ENCODE results near the gene LRRIQ3. TPM values are rescaled to one million over a fixed set of nuclear protein-coding genes. Genes with fewer than 3 reads are reported as not detected.

The LRRIQ3 gene
- total and polyA plus RNA-seq, 9 of the 15 experiments (the other 6 are each of a cell fraction or from before 2014, with no cell fraction given), result 0.27 to 2.8 (median 1.7) TPM

DNA sequence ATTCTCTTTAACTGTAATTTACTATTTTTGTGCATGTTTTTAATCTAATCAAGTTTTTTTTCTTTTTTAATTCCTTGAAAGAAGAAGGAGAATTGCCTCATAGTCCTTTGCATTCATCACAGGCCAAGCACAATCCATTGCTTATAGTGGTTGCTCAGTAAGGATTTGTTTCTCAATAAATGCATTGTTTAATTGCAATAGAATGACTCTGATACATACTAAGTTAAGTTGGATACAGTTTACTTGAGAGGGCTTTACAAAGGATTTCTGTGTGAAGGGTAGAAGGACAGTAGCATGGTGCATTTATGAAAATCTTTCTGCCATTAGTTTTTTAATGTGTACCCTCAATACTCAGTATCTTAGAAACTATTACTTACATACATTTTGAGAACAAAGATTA lies 186.2 kb downstream of the LRRIQ3 start:
- Histone ChIP-seq H3K9me1 (ENCODE audit: control insufficient read depth, insufficient read depth, low read length) (no peaks in the 10 kb centered on the region), H3K4me3 (no peak overlapping the region), H3K27ac (ENCODE audit: extremely low read depth, low read depth, low read length) (no peak overlapping the region), H4K20me1 (replicated peaks; ENCODE audit: control insufficient read depth, insufficient read depth, low read length) (no peaks in the 10 kb centered on the region), H3K9me3 (replicated peaks; ENCODE audit: control insufficient read depth, insufficient read depth, low read depth, low read length) (no peaks in the 10 kb centered on the region), H3K79me2 (ENCODE audit: control insufficient read depth, insufficient read depth, low read length) (no peaks in the 10 kb centered on the region), H3K4me1 (replicated peaks in 1 of 2; ENCODE audit: control insufficient read depth in 2 of 2, insufficient read depth in 2 of 2, low read length in 2 of 2) (no peaks in the 10 kb centered on the region), H2AFZ (ENCODE audit: low read depth, low read length) (no peak overlapping the region), H3K36me3 (ENCODE audit: control insufficient read depth, insufficient read depth, low read length) (no peaks in the 10 kb centered on the region), H3K9ac (ENCODE audit: insufficient read depth in 1 of 2, low read depth in 2 of 2, low read length in 2 of 2) (no peak overlapping the region), H3K4me2 (ENCODE audit: insufficient read depth, low read length) (no peak overlapping the region), H3K27me3 (ENCODE audit: control insufficient read depth in 2 of 2, insufficient read depth in 2 of 2, low read length in 2 of 2) (no peaks in the 10 kb centered on the region)
- DNase-seq (ENCODE audit: extremely low read depth in 1 of 4, low spot score in 3 of 4) (no peak), ATAC-seq (no peak), FAIRE-seq (no peak)
- ChIA-PET CTCF (ENCODE audit: low intra/inter-chr PET ratio) (no interaction called here), POLR2A (no interaction called here)
- intact Hi-C loops (cut with micrococcal nuclease) (no loop called here), in situ Hi-C loops (cut with MboI) (no loop called here)
- BruUV-seq (replicated peaks), result no TSS peak
- TF ChIP-seq MED1 (CRISPR knock-in tag; IDR thresholded peaks at IDR 0.05; ENCODE audit: borderline replicate concordance), result no peak
- no peak for TF ChIP-seq AFF1 (IDR thresholded peaks at IDR 0.05; ENCODE audit: low read depth in 1 of 2, partially characterized antibody in 2 of 2)
- no peak for TF ChIP-seq E2F1 (CRISPR knock-in tag; IDR thresholded peaks at IDR 0.05)
- no peak for TF ChIP-seq MITF (IDR thresholded peaks at IDR 0.05)
- TF ChIP-seq RERE (CRISPR knock-in tag; IDR thresholded peaks at IDR 0.05; ENCODE audit: borderline replicate concordance), result no peak
- no peak for TF ChIP-seq ZC3H8 (IDR thresholded peaks at IDR 0.05)
- TF ChIP-seq MEF2D (tag; conservative IDR thresholded peaks at IDR 0.05; ENCODE audit: low read depth), result no peak
- TF ChIP-seq DDX20 (tag; IDR thresholded peaks at IDR 0.05; ENCODE audit: low read depth), result no peak
- no peak for TF ChIP-seq WHSC1 (IDR thresholded peaks at IDR 0.05; ENCODE audit: low read length)
- no peak for TF ChIP-seq ZNF354B (CRISPR knock-in tag; IDR thresholded peaks at IDR 0.05)
- no peak for TF ChIP-seq NRF1 (conservative IDR thresholded peaks at IDR 0.05 in 1 of 2, IDR thresholded peaks at IDR 0.05 in 1 of 2)
